ENCODE measurements around the gene ESYT2.

Gene ESYT2

DNA sequence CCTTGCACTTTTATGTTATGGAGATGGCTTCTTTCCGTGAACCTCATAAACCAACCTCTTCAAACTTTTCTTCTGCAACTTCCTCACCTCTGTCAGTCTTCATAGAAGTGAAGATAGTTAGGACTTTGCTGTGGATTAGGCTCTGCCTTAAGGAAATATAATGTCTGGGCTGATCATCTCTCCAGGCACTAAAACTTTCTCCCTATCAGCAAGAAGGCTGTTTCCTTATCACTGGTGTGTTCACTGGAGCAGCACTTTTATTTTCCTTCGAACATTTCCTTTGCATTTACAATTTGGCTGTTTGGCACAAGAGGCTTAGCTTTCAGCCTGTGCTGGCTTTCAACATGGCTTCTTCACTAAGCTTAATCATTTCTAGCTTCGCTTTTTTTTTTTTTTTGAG lies 52.8 kb downstream of the ESYT2 start:
- TF ChIP-seq CTCF (IDR thresholded peaks at IDR 0.05; ENCODE audit: insufficient read depth, low read length, missing control alignments), result no peak
- DNase-seq (ENCODE audit: low read depth, low spot score), result no peak
- ChIA-PET CTCF (no interaction called here), POLR2A (interaction anchor here (1.1 kb wide), 1 partner anchor 87 kb away, joined by 3 read pairs; no protein-coding TSS in a partner anchor)
- no peak overlapping the region for H3K4me3 ChIP-seq (ENCODE audit: low read depth, low read length)

DNA sequence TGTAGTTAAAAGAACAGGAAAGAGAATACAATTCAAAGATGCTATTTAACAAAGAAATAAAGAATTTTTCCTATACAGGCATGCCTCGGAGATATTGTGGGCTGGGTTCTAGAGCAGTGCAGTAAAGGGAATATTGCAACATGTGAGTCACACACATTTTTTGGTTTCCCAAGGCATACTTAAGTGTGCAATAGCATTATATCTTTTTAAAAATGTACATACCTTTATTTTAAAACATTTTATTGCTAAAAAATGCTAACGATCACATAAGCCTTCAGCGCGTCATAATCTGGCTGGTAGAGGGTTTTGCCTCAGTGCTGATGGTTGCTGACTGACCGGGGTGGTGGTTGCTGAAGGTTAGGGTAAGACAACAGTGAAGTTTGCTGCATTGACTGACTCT lies 54.4 kb downstream of the ESYT2 start:
- no peak for TF ChIP-seq CTCF (IDR thresholded peaks at IDR 0.05; ENCODE audit: insufficient read depth, low read length, missing control alignments)
- POLR2A ChIA-PET, result no interaction called here
- DNase-seq (ENCODE audit: low read depth, low spot score), result peak; percentile 9
- CTCF ChIA-PET, result interaction anchor here (0.9 to 1.0 kb wide), 2 partner anchors 12 to 202 kb away, joined by 3 to 6 read pairs; no protein-coding TSS in a partner anchor
- no peak overlapping the region for H3K4me3 ChIP-seq (ENCODE audit: low read depth, low read length)

DNA sequence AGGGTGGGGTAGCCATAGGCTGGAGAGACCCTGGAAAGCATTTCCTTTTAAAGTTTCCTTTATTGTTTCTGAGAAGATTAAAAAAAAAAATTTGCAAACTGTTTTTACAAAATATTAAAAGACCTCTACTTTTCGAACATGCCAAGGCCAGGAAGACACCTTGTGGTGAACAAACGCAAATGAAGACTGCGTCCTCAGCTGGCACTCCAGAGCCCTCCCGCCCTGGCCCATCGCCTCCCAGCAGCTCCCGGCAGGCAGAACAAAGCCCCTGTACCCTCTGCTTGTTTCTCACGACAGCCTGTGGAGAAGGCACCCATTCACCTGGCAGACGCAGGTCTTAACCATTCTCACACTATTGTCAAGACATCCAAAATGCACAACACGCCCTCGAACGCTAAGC lies 56.4 kb downstream of the ESYT2 start:
- CTCF ChIA-PET, result no interaction called here
- POLR2A ChIA-PET, result no interaction called here
- DNase-seq (ENCODE audit: low read depth, low spot score), result no peak
- no peak for TF ChIP-seq CTCF (IDR thresholded peaks at IDR 0.05; ENCODE audit: insufficient read depth, low read length, missing control alignments)
- H3K4me3 ChIP-seq (ENCODE audit: low read depth, low read length), result no peak overlapping the region

GRCh38 chr7:158771213-158771834 lies 58.0 kb downstream of the ESYT2 start:
- DNase-seq (ENCODE audit: low read depth, low spot score), result no peak
- POLR2A ChIA-PET, result no interaction called here
- CTCF ChIA-PET, result no interaction called here
- no peak for TF ChIP-seq CTCF (IDR thresholded peaks at IDR 0.05; ENCODE audit: insufficient read depth, low read length, missing control alignments)
- no peak overlapping the region for H3K4me3 ChIP-seq (ENCODE audit: low read depth, low read length)

GRCh38 chr7:158767707-158768106 lies 61.6 kb downstream of the ESYT2 start:
- DNase-seq (ENCODE audit: low read depth, low spot score), result no peak
- ChIA-PET CTCF (no interaction called here), POLR2A (no interaction called here)
- TF ChIP-seq CTCF (IDR thresholded peaks at IDR 0.05; ENCODE audit: insufficient read depth, low read length, missing control alignments), result no peak
- H3K4me3 ChIP-seq (ENCODE audit: low read depth, low read length), result no peak overlapping the region

GRCh38 chr7:158766570-158767281 lies 62.6 kb downstream of the ESYT2 start:
- TF ChIP-seq CTCF (IDR thresholded peaks at IDR 0.05; ENCODE audit: insufficient read depth, low read length, missing control alignments), result no peak
- POLR2A ChIA-PET, result no interaction called here
- no peak overlapping the region for H3K4me3 ChIP-seq (ENCODE audit: low read depth, low read length)
- CTCF ChIA-PET, result no interaction called here
- DNase-seq (ENCODE audit: low read depth, low spot score), result no peak
